Retinal pigment epithelial cell (primary cell): ENCODE data around the gene CBX4.

Source experiments
- DNase-seq: peaks from one replicate; pipeline ENCODE4 v3.0.0-alpha.2; 2010; ENCODE audit warnings: low read depth
- H3K4me3 ChIP-seq: 2 replicates; pipeline ENCODE4 v1.5.1; 2011; ENCODE audit warnings: mild to moderate bottlenecking, low read length, control low read depth, moderate library complexity
- TF ChIP-seq, protein P1 (sequence below): conservative IDR thresholded peaks from 2 replicates; pipeline ENCODE4 v1.5.1; 2011; ENCODE audit warnings: low read depth, low read length, control low read depth, inconsistent platforms

CBX4 gene

DNA sequence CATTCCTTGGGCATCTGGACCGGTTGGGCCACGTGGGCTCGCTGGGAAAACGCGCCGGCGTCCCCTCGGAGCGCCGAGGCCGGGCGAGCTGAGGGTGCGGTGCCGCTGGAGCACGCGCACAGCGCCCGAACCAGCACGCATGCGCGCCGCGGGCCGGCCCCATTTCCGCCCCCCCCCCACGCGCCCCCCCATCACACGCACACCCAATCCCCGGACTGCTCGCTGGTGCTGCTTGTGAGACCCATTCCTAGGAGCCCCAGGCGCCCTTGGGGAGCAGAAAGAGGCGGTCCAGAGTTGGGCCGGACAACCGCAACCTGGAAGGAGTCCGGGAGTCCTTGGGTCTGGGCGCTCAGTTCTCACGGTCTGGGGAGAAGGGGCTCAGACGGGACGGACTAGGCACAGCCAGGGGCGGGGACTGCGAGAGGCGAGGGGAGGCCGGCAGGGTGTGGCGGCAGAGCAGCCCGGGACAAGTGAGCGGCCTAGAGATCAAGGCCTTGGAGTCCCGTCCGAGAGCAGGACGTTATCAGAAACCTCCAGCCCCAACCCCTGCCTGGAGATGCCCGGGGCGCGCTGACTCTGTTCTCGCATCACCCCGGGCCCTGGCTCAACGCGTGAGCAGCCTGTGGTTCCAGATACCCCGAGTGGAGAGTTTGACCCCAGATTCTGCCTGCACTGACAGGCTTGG, 36.4 kb downstream of the CBX4 start:
- H3K4me3 ChIP-seq: no peak overlapping the region
- TF ChIP-seq, protein P1, sequence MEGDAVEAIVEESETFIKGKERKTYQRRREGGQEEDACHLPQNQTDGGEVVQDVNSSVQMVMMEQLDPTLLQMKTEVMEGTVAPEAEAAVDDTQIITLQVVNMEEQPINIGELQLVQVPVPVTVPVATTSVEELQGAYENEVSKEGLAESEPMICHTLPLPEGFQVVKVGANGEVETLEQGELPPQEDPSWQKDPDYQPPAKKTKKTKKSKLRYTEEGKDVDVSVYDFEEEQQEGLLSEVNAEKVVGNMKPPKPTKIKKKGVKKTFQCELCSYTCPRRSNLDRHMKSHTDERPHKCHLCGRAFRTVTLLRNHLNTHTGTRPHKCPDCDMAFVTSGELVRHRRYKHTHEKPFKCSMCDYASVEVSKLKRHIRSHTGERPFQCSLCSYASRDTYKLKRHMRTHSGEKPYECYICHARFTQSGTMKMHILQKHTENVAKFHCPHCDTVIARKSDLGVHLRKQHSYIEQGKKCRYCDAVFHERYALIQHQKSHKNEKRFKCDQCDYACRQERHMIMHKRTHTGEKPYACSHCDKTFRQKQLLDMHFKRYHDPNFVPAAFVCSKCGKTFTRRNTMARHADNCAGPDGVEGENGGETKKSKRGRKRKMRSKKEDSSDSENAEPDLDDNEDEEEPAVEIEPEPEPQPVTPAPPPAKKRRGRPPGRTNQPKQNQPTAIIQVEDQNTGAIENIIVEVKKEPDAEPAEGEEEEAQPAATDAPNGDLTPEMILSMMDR: no peak
- DNase-seq: no peak

DNA sequence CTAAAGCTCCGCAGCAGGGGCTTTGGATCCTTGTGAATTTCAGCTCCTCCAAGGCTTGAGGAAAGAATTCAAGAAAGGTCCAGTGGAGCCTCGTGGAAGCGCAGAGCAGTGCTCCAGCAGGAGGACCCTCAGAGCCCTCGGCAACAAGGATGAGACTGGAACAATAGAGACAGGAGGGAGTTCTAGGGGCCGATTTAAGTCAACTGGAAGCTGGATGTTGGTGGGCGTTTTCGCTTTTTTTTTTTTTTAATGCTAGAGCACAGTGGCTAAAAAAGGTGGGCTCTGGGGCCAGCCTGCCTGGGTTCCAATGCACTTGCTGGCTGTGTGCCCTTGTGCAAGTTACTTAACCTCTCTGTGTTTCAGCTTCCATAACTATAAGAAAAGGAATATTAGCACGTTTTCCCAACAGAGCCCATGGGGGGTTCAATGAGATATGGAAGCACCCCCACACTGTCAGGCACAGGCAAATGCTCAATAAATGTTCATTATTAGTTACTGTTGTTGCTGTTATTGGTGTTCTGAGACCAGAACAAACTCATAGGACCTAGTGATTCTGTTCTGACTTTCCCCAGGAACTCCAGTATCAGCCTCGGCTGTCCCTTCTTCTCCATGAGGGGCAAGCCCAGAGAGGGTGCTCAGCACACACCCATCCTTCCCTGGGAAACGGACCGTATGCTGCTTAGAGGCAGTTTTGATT, 37.1 kb downstream of the CBX4 start:
- TF ChIP-seq, protein P1: no peak
- no peak overlapping the region for H3K4me3 ChIP-seq
- no peak for DNase-seq

DNA sequence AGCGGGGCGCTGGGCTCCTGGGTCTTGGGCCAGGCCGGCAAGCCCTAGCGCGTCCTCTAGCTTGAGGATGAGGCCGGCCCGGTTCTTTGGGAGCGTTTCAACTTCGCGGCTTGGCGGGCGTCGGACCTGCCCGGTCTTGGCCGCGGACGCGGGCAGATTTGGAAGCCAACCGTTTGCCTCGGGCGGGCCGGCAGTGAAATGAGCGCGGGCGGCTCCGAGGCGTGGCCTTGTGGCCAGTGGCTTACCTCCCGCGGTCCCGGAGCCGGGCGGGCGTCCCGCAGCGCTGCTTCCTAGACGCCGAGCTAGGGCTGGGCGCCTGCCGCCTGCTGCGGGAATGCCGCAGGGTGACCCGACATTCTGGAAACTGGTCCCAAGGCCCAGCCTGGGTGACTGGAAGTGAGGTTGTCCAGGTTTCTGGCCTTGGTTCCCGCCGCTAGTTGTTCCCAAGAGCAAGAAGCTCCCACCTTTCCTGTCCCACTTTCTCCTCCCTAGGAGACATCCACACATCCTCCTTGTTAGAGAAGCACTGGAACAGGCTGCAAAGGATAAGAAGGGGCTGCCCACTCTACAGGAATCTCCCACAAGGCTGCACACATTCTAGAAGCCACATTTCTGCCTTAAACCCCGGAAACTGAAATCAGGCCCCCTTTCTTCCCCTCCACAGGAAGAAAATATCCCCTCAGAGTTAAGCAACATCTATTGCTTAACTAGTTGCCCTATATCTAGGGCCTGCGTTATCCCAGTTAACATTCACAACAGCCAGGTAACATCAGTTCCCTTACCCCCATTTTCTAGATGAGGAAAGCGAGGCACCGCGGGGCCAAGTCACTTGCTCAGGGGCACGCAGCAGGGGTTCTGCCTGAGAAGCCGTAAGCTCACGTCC, 37.8 kb downstream of the CBX4 start:
- no peak overlapping the region for H3K4me3 ChIP-seq
- TF ChIP-seq, protein P1: no peak
- no peak for DNase-seq

DNA sequence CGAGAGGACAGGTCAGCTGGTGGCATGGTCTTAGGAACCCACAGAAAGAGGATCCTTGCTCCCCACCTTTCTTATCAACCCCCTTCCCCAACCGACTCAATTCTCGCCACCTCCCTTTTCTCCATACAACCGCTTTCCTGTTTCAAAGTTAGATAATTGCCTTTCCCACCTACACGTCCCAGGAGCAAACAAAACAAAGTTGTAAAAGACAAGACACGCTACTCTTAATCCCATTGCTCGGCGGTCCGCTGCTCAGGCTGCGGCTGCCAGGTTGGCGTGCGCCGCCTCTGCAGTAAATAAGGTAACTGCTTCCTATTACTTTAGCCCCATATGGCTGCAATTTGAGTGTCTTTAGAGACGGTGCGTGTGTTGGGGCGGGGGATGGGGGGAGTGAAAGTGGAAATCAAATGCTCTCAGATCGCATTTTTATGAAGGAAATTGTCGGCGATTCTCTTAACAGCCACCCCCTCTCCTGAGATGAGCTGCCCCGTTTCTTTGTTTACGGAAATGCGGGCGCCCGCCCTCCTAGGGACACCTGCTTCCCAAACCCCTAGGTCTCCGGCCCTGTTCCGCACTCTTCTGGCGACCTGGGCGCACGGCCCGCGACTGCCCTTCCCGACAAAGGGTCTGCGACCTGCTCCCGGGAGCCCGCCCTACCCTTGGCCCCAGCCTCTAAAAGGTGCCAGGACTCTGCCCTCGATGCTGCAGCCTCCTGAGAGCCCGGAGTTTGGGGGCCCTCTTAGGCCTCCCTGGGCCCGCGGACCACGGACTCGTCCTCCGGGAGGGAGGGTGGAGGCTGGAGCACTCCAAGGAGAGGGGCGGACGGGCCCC, 38.7 kb downstream of the CBX4 start:
- no peak overlapping the region for H3K4me3 ChIP-seq
- TF ChIP-seq, protein P1: no peak
- DNase-seq: no peak

DNA sequence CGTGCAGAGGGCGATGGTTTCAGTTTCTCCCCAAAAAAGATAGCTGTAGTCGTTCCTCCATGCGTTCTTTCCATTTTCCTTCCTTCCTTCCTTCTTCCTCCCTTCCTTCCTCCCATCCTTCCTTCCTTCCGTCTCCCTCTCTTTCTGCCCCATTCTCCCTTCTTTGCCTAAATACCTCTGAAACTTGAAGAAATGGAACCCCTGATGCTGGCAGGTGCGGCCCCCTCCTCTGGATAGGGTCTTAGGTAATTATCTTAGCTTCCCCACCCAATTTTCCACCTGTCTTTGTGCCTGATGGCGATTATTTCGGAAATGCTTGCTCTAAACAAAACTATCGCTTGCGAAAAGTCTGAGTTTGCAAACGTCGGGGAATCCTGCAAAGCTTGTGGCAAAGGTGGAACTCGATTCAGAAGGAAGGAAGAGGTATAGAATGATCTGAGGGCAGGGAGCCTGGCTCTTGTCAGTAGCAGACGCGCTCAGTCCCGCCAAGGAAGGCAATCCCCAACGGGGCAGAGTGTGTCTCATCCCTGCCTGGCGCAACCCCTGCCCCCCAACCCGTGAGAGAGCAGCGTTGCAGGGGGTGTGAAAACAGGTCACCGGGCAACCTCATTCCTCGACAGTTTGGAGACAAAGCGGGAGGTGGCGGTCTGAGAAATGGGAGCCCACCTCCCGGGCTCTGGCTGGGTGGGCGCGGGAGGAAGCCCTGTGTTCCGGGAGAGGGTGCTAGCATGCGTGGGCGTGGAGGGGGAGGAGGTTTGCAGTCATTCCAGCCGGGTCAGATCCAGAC, 39.5 kb downstream of the CBX4 start:
- no peak overlapping the region for H3K4me3 ChIP-seq
- TF ChIP-seq, protein P1: no peak
- no peak for DNase-seq

DNA sequence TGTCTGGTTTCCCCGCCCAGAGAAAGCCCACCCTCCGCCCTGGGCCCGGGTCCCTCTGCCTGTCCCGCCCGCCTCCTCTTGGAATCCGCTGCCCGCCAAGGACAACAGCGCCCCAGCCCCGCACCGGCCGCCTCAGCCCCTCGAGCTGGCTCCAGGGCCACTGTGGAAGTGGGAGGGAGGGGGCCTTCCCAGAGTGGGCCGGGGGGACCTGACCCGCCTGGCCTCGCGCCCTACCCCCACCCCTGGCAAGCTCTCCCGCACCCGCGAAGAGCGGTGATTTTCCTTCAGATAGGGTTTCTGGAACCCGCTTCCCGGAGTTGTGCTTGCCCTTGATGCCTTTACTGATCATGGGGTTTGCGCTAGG, 40.1 kb downstream of the CBX4 start:
- no peak overlapping the region for H3K4me3 ChIP-seq
- TF ChIP-seq, protein P1: no peak
- DNase-seq: no peak
